Measurements from ENCODE around the gene HOMER2. TPM values are rescaled to one million over a fixed set of nuclear protein-coding genes. Genes with fewer than 3 reads are reported as not detected.

Gene HOMER2
- total RNA-seq, 1 donor from 2014 or later, result 23.4 TPM

GRCh38 chr15:82971218-82971984 is 18.9 kb upstream of the HOMER2 start:
- no peaks in the 10 kb centered on the region for H3K27me3 Mint-ChIP-seq
- no peak overlapping the region for H3K4me3 Mint-ChIP-seq
- H3K27ac Mint-ChIP-seq, result no peak overlapping the region
- no peak for TF ChIP-seq CTCF (conservative IDR thresholded peaks at IDR 0.05)
- H3K4me1 Mint-ChIP-seq (ENCODE audit: unreplicated experiment), result no peaks in the 10 kb centered on the region
- no peaks in the 10 kb centered on the region for H3K36me3 Mint-ChIP-seq
- H3K9me3 Mint-ChIP-seq, result no peaks in the 10 kb centered on the region
- no peak for DNase-seq (ENCODE audit: extremely low spot score, unreplicated experiment)

GRCh38 chr15:82970696-82971095 is 18.2 kb upstream of the HOMER2 start:
- H3K27ac Mint-ChIP-seq, result no peak overlapping the region
- DNase-seq (ENCODE audit: extremely low spot score, unreplicated experiment), result no peak
- H3K4me3 Mint-ChIP-seq, result no peak overlapping the region
- H3K9me3 Mint-ChIP-seq, result no peaks in the 10 kb centered on the region
- no peaks in the 10 kb centered on the region for H3K36me3 Mint-ChIP-seq
- H3K4me1 Mint-ChIP-seq (ENCODE audit: unreplicated experiment), result no peaks in the 10 kb centered on the region
- TF ChIP-seq CTCF (conservative IDR thresholded peaks at IDR 0.05), result no peak
- H3K27me3 Mint-ChIP-seq, result no peaks in the 10 kb centered on the region

- DNase-seq (ENCODE audit: extremely low spot score, unreplicated experiment), result no peak
Observed at GRCh38 chr15:82970078-82970686, 17.7 kb upstream of the HOMER2 start.

GRCh38 chr15:82969353-82969752 is 16.8 kb upstream of the HOMER2 start:
- no peak for TF ChIP-seq CTCF (conservative IDR thresholded peaks at IDR 0.05)
- Mint-ChIP-seq H3K27ac (no peak overlapping the region), H3K27me3 (no peaks in the 10 kb centered on the region), H3K9me3 (no peaks in the 10 kb centered on the region), H3K4me3 (no peak overlapping the region), H3K4me1 (ENCODE audit: unreplicated experiment) (no peaks in the 10 kb centered on the region), H3K36me3 (no peaks in the 10 kb centered on the region)
- DNase-seq (ENCODE audit: extremely low spot score, unreplicated experiment), result no peak

More at GRCh38 chr15:82970078-82970686, 17.7 kb upstream of the HOMER2 start:
- Mint-ChIP-seq H3K27me3 (no peaks in the 10 kb centered on the region), H3K36me3 (no peaks in the 10 kb centered on the region), H3K4me1 (ENCODE audit: unreplicated experiment) (no peaks in the 10 kb centered on the region), H3K4me3 (no peak overlapping the region), H3K9me3 (no peaks in the 10 kb centered on the region), H3K27ac (no peak overlapping the region)
- no peak for TF ChIP-seq CTCF (conservative IDR thresholded peaks at IDR 0.05)

- Mint-ChIP-seq H3K4me3 (no peak overlapping the region), H3K9me3 (no peaks in the 10 kb centered on the region), H3K27ac (no peak overlapping the region), H3K27me3 (no peaks in the 10 kb centered on the region), H3K36me3 (no peaks in the 10 kb centered on the region), H3K4me1 (ENCODE audit: unreplicated experiment) (no peaks in the 10 kb centered on the region)
- TF ChIP-seq CTCF (conservative IDR thresholded peaks at IDR 0.05), result no peak
- DNase-seq (ENCODE audit: extremely low spot score, unreplicated experiment), result no peak
Observed at GRCh38 chr15:82968066-82968465, 15.5 kb upstream of the HOMER2 start.
